NAMALWA (cell line): Measurements from ENCODE around the gene RUNDC3A.

ENCODE experiments used
- DNase-seq: peaks from one replicate; pipeline ENCODE4 v3.0.0-alpha.2; 2015; ENCODE audit warnings: low spot score

RUNDC3A gene

DNA sequence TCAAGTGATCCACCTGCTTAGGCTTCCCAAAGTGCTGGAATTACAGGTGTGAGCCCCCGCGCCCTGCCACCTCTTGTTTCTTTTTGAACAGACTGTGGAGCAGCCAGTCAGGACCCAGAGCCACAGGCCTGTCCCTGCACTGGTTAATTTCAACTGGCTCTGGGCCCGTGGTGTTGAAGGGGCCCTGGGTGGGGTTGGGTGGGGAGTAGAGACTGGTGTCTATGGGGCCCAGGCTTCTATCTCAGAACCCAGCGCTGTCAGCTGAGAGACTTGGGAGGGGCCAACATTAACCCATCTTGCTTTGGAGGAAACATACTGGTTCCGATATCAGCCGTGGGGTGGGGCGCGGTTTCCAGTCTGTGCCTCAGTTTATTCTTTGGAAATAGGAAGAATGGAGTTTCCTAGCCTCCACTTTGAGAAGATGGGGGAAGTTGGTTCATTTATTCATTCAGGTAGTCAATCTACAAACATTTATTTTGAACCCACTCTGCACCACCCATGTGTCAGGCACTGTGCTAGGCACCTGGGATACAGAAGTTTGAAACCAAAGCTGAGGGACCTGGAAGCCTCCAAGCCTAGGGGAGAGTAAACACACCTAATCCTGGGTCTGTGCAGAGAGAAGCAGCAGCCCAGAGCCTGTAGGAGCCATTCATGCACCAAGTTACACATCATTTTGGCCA is 24.9 kb upstream of the RUNDC3A start:
- DNase-seq: no peak

DNA sequence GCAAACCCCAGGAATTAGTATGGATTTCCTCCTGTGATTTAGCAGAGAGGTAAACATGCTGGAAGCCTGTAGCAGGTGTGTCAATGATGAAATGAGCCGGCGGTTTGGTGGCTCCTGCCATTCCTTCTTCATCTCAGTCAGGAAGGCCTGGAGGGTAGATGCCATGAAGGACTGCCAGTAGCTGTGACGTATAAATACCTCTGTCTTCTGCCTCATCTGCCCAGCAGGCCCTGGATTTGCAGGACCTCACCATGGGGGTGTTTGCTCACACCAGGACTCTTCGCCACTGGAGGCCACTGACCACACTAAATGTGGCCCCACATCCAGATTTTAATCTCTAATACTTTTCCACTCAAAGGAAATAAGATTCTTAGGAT is 24.4 kb upstream of the RUNDC3A start:
- no peak for DNase-seq

DNA sequence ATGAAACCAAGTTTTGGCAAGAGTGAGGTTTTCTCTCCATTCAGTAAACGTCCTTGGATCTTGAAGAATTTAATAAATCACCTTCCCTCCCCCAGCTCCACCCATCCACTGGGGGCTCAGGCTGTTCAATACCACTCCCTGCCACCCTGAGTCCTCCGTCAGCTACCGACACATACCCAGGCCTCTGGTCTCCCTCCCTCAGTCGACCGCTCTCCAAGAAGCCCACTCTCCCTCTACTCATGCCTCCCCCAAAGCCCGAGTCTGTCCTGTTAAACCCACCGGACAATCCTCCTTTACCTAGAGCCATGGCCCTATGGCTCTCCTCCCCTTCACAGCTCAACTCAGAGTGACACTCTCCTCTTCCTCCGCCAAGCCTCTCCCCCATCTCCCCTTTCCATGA is 20.8 kb upstream of the RUNDC3A start:
- DNase-seq: no peak

DNA sequence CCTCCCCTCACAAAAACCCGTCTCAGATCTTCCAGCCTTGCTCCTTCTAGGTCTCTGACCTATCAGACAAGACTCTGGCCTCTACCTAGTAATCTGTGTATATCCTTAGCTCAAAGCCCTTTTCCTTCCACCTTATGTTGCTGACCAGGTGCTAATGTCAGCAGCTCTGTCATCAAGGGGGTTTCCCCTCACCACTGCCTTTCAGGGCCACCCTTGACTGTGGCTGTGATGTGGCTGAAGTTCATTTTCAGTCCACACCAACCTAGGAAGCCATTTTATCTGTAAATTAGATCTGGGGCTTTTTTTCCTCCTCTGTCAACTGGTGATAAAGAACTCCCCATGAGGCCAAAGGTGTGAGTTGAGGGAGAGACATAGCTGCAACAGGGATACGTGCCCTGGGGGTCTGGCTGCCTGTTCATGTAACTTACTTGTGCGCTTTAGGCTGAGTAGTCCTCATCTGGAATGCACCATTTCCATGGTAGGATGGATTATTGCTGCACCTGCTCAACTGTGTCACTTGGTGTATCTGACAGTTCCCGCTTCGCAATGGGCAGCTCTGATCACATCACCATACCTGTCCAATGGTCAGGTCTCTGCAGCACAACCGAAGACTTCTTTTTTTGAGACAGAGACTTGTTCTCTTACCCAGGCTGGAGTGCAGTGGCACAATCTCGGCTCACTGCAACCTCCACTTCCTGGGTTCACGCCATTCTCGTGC is 14.7 kb upstream of the RUNDC3A start:
- no peak for DNase-seq

DNA sequence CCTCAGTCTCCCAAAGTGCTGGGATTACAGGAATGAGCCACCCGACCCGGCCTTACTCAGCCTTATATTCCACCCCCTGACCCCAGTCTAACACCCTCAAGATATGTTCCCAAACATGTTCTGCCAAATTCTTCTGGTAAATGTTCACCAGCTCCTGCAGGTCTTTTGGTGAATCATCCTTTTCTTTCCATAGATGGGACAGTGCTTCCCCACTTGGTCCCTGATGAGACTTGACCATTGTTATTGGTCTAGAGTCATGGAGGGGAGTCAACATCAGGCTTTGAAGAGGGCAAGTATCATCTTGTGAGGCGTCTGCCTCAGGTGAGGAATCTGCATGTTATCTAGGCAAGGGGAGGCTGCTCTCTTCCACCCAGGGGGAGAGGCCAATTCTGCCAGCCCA is 10.4 kb upstream of the RUNDC3A start:
- no peak for DNase-seq

DNA sequence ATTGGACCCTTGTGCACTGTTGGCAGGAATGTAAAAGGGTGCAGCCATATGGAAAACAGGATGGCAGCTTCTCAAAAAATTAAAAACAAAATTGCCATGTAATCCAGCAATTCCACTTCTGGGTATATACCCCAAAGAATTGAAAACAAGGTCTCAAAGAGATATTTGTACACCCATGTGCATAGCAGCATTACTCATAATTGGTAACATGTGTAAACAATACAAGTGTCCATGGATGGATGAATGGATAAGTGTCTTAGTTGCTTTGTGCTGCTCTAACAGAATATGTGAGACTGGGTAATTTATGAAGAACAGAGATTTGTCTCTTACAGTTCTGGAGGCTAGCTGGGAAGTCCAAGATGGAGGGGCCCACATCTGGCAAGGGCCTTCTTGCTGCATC is 3.8 kb upstream of the RUNDC3A start:
- DNase-seq: no peak

DNA sequence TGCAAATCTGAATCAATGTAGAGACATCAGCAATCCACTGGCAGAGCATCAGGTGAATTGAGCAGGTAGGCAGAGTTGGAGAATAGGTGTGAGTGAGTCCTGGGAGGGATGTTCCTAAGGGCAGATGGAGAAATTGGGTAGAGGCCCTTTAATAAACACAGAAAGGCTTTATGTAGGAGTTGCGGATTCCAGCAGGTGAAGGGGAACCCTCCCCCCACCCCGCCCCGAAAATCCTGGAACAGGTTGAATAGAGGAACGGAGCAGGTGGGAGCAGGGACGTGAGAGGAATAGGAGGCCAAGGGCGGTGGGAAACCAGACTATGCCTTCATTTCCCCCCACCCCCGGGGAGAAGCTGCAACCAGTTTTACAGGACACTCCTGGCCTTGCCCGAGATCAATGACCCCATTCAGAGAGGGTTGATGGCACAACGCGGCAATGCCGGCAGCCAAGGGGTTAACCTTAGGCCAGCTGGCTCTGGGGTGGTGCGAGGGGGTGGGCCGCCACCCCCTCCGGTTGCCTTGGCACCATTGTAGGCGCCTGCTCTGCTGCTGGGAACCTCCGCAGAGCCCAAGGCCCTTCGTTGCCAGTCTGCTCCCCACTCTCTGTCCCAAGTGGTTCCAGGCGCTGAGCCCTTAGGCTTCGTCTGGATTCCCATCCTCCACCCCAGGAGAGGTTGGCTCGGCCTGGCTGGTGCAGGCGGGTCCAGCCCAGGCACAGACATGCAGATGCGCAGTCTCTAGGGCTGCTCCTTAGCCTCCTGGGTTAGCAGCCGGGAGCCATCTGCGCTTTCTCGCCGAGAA is 814 bp upstream of the RUNDC3A start:
- DNase-seq: no peak

DNA sequence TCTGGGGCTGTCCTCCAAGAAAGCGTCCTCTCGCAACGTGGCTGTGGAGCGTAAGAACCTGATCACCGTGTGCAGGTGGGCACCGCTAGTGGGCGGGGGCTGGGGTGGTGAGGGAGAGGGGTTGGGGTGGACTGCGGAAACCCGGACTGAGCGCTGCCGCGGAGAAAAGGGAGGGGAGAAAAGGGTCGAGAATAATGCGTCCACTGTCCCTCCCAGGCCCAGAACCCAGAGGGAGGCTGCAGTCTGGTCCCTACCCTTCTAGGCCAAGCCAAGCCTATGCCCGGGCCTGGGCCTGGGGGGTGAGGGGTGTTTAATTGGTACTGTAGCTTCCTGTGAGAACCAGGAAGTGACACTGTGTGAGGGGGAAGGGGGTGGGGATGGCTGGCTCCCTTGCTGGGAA is 464 bp downstream of the RUNDC3A start:
- no peak for DNase-seq

DNA sequence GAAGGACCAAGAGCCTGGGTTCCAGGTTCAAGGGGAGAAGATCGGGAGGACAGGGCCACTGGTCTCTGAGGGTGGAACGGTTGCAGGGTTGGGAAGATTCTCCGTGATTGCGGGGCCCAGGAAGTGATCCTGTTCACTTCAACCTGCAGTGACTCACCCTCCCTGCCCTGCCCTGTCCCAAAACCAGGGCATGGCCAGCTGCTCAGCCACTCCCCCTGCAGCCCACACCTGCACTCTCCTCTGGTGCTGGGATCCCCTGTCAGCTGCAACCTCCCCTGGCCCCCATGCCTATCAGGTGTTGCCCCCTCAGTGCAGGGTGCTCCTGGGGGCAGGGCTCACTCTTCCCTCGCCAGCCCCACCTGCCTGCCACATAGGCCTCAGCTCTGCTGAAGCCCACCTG is 1.1 kb downstream of the RUNDC3A start:
- DNase-seq: no peak

DNA sequence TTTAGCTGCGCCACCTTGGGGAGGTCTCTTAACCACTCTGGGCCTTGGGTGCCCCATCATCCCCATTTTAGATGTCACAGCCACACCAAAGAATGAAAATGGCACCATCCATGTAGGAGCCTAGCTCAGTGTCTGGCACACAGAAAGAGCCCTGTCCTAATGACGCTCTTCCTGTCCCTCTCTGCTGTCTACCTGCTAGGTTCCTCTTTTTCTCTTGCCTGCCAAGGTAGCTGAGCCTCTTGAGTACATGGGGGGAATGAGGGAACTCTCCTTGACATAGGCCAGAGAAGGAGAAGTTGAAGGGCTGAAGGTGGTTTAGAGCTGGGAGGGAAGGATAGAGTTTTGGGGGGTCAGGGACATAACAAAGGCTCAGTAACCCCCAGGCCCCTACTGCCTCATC is 1.8 kb downstream of the RUNDC3A start:
- no peak for DNase-seq

DNA sequence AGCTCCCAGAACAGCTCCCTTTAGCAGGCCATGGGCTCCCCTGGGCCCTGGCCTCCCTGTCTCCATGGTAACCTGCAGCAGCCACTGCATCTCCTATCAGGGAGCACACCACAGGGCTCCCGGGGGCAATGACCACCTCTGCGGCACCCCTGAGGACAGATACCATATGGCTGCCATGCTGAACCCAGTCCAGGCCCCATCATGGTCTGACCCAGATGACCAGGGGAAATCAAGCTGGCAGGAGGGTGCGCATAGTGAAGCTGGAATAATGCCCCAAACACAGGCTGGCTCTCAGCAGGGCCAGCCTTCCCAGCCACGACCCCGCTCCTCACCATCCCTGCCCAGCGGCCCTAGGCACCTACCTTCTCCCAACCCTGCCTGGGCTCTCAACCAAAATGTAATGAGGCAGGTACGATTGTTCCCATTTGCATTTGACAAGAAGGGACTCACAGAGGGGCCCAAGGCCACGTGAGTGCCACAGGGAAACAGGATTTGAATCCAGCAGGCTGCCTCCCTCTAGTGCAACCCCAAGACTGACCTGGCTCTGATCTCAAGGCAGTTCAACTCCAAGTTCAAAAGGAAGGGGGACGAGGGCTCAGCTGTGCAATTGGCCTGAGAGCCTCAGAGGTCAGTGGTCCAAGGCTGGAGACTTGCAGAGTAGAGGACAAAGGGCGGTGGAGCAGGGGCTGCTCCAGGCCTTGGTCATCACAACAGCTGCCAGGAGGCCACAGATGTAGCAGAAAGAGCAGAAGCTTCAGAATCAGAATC is 2.4 kb downstream of the RUNDC3A start:
- no peak for DNase-seq

DNA sequence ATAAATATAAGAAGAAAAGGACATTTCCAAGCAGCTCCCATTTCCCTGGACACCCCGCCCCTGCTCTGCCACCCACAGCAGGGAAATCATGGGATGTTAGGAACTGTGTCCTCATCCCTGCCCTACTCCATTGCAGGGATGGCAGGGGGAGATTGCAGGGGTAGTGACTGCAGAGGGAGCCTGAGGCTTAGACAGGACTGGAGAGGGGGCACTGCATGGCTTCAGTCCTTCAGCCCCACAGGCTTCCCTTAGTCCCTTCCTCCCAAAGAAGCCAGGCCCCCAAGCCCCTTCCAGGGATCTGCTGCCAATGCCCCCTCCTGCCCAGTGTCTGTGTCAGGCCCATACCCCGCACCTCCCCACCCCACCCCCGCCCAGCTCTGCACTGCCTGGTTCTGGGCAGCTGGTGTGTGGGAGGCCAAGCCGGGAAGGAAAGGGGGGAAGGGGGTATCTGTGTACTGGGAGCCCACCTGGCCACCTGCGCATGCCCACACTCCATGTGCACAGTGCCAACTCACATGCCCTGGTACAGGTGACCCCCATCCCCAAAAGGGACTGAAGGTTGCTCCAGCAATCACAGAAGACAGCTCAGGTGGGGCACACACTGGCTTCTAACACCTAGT is 3.3 kb downstream of the RUNDC3A start:
- DNase-seq: no peak

DNA sequence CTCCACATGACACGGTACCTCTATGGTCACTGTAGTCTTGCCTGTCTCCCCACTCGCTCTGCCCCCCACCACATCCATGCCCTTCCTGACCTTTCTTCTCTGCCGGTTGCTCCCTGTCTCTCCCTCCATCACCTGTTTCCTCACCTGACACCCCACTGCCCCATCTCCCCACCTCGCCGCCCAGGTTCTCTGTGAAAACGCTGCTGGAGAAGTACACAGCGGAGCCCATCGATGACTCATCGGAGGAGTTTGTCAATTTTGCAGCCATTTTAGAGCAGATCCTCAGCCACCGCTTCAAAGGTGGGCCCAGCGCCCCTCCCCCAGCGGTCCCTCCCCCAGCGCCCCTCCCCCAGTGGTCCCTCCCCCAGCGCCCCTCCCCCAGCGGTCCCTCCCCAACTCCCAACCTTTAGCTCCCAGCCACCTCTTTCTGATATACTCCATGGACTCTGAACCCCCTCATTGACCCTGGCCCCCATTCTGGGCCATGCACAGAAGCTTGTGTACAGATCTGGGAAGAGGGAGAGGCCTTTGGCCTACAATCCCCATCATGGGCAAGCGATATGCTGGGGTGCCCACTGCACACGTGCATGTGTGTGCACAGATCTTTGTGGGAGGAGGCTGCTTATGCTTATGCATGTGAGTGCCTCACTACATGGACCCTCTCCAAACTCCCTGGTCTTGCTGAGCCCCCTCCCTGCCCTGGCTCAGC is 4.1 kb downstream of the RUNDC3A start:
- no peak for DNase-seq

DNA sequence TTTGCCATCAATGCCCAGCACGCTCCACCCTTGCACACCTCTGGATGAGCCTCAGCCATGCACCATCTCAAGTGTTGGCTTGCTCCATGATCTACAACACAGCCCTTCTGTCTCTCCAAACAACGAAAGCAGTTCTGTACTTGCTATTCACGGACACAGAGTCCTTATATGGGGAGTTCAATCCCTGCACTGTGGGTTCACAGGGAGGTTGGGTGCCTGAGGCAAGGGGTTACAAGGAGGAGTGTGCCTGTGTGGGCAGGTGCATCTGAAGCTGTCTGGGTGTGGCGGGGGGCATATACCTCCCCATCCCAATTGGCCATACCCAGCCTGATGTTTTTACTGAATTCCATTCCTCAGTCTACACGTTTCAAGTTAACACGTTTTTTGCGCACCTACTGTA is 5.6 kb downstream of the RUNDC3A start:
- DNase-seq: no peak

DNA sequence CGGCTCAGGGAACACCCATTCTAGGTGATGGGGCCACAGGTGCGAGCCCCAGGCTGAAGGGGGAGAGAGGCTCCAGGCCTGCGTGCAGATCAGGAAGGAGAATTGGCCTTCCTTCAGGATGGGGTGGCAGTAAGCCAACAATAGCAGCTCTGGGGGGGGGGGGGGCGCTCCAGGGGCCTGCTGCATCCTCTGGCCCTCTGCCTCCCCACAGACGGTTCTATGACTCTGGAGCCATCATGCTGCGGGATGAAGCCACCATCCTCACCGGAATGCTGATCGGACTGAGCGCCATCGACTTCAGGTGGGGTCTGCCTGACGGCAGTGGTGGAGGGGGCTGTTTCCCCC is 6.1 kb downstream of the RUNDC3A start:
- no peak for DNase-seq

DNA sequence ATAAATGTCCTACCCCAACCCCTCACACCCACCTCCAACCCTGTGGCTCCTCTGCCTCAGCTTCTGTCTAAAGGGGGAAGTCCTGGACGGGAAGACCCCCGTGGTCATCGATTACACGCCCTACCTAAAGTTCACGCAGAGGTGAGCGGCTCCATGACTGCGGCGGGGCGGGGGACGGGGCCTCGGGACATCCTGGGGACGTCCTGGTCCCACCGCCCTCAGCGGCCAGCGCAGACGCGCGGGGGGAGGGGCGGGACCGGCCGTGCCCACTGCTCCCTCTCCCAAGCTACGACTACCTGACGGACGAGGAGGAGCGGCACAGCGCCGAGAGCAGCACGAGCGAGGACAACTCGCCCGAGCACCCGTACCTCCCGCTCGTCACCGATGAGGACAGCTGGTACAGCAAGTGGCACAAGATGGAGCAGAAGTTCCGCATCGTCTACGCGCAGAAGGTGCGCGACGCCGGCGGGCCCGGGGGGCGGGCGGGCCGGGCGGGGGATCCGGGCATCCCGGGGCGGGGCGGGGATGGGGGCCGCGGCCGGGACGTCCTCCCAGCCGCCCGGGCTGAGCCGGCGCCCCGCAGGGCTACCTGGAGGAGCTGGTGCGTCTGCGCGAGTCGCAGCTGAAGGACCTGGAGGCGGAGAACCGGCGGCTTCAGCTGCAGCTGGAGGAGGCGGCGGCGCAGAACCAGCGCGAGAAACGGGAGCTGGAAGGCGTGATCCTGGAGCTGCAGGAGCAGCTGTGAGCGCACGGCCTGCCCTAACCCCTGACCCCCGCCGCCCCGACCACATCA is 6.7 kb downstream of the RUNDC3A start:
- DNase-seq: no peak

DNA sequence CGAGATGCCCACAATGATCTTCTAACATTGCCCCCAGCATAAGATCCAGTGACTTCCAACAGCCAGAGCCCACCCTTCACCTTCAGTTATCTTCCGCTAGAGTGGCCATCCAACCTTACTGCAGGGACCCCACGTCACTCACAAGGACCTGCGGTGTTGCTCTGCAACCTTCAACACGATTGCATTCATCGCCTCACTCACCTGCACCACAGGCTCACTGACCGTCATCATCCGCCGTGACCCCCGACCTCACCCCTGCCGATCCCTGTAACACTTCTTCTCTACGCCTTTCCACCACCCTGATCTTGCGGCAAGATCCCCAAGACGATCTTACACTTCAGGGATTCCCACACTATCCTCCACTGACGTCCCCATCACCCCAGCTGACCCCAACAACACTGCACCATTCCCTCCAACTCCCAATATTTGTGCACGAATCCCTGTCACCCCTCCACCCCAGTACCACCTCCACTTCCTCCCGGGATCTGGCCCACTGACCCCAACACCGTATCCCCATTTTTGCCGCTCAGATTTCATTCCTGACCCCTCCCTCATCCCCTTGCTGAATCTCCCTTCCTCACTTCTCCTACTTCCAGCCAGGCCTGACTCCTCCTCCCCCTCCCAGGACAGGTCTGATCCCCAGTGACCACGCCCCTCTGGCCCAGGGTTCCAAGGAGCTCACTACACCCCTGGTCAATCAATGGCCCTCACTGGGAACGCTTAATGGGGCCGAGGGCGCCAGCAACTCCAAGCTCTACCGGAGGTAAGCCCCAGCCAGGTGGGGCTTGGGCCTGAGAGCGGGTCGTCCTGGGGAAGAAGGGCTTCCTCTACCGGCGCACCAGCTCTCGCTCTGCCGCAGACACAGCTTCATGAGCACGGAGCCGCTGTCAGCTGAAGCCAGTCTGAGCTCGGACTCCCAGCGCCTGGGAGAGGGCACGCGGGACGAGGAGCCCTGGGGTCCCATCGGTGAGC is 7.6 kb downstream of the RUNDC3A start:
- no peak for DNase-seq

DNA sequence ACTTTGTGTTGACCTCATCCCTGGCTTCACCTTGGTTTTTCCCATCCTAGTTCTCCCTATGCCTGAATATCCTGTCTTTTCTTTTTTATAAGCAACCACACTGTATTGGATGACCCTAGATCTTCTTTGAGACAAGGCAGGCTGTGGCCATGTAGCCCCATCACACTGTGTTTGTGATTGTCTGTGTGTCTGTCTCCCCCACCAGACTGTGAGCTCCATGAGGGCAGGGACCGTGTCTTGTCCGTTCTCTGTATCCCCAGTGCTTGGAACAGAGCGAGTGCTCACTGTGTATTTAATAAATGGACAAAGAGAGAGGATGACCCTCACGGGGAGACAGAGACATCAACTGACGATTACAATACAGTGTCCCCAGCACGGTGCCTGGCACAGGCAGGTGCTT is 9.1 kb downstream of the RUNDC3A start:
- no peak for DNase-seq

DNA sequence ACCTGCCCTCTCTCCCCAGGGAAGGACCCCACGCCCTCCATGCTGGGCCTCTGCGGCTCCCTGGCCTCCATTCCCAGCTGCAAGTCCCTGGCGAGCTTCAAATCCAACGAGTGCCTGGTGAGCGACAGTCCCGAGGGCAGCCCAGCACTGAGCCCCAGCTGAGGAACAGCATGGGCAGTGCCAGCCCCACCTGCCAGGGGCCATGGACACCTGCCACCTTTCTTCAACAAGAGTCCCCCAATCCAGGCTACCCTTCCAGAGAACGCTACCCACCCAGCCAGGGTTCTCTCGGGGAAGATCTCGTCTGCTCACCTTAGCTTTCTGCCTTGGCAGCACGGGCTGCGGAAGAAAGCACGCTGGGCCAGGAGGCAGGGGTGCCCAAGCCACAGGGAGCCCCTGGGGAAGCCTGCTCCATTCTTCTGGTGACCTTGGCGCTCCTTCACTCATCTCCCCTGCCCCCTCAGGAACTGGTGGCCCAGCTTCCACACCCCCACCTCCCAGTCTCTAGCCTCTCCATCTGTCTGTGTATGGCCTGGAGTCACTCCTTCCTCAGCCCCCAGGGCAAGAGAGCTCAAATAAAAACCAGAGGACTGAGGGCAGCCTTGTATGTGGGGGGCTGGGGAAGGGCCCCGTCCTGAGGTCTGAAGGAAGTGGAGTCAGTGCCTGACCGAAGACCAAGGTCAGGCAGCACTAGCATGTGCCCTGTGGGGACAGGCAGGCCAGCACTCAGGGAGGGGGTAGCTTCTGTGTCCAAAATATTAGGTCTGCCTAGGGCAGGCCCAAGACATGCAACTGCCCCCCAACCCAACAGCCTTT is 9.9 kb downstream of the RUNDC3A start:
- DNase-seq: no peak
